Measurements from ENCODE around the gene GRID2.

- TF ChIP-seq POLR2A (IDR thresholded peaks at IDR 0.05) (no peak), CTCF (IDR thresholded peaks at IDR 0.05) (no peak)
Observed at GRCh38 chr4:93092765-93093164, 789.0 kb downstream of the GRID2 start.

Measured in transverse colon (tissue), 3 donors.